Left renal cortex interstitium (tissue), 4 donors: Measurements from ENCODE around the gene SLC1A4. TPM values are rescaled to one million over a fixed set of nuclear protein-coding genes. Genes with fewer than 3 reads are reported as not detected.

Source experiments
- DNase-seq, 4 donors: peaks; one replicate each; pipeline ENCODE4 v3.0.0-alpha.2; 2013; ENCODE audit warnings: low read depth in 4 of 4, low spot score in 2 of 4, missing footprints in 1 of 4
- polyA plus RNA-seq, 4 donors: library from polyadenylated mRNA; unstranded; fragments of 120-200 nt; gene quantifications; one replicate each; pipeline ENCODE4 v1.2.1, GENCODE V29; 2013; ENCODE audit not compliant: insufficient read length in 4 of 4

The SLC1A4 gene
- polyA plus RNA-seq, 4 donors: 6.4 to 9.2 (median 7.9) TPM

DNA sequence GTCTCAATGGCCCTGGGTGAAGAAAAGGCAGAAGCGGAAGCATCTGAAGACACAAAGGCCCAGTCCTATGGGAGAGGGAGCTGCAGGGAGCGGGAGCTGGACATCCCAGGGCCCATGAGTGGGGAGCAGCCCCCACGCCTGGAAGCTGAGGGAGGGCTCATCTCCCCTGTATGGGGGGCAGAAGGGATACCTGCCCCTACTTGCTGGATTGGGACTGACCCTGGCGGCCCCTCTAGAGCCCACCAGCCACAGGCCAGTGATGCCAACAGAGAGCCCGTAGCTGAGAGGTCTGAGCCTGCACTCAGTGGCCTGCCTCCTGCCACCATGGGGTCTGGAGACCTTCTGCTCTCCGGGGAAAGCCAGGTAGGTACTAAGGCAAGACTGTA lies 80.2 kb downstream of the SLC1A4 start:
- no peak for DNase-seq

DNA sequence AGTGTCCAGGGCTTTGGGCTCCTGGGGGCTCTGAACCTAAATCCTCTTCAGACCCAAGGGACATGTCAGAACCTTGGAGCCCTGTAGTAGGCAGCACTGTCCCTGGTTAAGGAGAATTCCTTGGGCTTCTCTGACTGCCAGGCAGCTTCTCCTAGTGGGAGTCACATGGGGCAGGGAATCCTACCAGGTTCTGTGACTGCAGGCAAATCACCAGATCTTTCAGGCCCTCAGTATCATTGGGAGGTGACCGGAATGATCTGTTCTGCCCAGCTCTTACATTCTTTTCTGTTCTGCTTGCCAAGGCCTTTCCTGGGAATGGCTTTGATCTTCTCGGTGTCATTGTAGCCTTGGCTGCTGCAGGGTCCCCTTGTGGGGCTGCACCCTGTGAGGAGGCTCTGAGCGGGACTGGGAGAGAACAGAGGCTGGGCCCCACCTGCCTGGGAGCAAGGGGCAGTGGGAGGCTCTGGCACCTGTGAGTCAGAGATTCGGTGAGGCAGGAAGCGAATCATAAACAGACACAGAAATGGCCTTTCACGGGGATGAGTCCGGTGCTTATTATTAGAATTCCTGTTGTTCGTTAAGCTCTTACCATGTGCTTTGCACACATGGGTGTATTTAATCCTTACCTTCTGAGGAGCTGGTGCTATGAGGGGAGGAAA lies 81.1 kb downstream of the SLC1A4 start:
- no peak for DNase-seq

DNA sequence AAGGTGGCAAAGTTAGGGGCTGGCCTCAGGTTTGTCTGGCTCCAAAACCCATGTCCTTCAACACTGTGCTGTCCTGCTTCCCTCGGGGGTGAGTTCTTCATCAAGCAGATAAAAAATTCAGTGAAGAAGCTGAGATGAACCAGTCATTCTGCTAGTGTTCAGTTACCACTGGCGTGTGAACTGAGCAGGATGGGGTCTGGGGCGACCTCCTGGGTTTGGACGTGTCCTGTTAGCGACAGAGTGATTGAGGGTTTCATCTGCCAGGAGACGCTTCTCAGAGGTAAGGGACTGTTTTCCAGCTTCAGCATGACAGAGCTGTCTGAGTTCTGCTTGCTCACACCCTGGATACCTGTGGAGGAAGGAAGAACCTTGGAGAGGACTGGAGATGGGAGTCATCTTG lies 81.7 kb downstream of the SLC1A4 start:
- DNase-seq: no peak

DNA sequence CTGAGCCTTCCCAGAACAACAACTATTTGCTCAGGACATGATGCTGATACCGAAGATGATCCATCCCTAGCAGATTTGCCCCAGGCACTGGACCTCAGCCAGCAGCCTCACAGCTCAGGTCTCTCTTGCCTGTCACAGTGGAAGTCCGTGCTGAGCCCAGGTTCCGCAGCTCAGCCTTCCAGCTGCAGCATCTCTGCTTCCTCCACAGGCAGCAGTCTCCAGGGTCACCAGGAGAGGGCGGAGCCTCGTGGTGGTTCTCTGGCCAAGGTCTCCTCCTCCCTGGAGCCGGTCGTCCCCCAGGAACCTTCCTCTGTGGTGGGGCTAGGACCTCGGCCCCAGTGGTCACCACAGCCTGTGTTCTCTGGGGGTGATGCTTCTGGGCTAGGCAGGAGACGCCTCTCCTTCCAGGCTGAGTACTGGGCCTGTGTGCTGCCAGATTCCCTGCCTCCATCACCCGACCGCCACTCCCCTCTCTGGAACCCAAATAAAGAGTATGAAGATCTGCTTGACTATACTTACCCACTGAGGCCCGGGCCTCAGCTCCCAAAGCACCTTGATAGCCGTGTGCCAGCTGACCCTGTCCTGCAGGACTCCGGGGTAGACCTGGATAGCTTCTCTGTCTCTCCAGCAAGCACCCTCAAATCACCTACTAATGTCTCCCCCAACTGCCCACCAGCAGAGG lies 82.4 kb downstream of the SLC1A4 start:
- DNase-seq: no peak

DNA sequence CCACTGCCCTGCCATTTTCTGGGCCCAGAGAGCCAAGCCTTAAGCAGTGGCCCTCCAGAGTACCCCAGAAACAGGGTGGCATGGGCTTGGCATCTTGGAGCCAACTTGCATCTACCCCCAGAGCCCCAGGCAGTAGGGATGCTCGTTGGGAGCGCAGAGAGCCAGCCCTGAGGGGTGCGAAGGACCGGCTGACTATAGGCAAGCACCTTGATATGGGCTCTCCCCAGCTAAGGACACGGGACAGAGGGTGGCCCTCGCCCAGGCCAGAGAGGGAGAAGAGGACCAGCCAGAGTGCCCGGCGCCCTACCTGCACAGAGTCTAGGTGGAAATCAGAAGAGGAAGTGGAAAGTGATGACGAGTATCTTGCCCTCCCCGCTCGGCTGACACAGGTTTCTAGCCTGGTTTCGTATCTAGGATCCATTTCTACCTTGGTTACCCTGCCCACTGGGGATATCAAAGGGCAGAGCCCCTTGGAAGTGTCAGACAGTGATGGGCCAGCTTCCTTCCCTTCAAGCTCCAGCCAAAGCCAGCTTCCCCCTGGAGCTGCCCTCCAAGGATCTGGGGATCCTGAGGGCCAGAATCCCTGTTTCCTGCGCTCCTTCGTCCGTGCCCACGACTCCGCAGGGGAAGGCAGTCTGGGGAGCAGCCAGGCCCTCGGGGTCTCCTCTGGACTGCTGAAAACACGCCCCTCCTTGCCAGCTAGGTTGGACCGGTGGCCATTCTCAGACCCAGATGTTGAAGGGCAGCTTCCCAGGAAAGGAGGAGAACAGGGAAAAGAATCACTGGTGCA lies 83.2 kb downstream of the SLC1A4 start:
- no peak for DNase-seq

Other genes with a start within 250 kb of the SLC1A4 start
- gene CEP68, start 67.0 kb downstream of the SLC1A4 start, polyA plus RNA-seq: 10 to 100 TPM; 28.4 to 30.1 (median 29.6) TPM
- 100 to 1,000 TPM; 199 to 270 (median 248) TPM for gene RAB1A, start 140.7 kb downstream of the SLC1A4 start, polyA plus RNA-seq
- 100 to 1,000 TPM; 152 to 206 (median 188) TPM for gene ACTR2, start 238.4 kb downstream of the SLC1A4 start, polyA plus RNA-seq